ENCODE measurements around the gene SDR42E2.

DNA sequence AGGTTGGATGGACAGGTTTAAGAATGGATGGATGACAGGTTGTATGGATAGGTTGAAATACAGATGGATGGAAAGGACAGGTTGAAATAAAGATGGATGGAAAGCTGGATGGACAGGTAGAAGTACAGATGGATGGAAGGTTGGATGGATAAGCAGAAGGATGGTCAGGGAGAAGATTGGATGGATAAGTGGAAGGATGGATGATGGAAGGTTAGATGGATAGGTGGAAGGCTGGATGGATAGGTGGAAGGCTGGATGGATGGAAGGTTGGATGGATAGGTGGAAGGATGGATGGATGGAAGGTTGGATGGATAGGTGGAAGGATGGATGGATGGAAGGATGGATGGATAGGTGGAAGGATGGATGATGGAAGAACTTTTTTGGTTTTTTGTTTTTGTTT, 905 bp upstream of the SDR42E2 start:
- TF ChIP-seq CTCF (IDR thresholded peaks at IDR 0.05; ENCODE audit: insufficient read depth, low read length, poor library complexity, severe bottlenecking) (no peak), EZH2phosphoT487 (conservative IDR thresholded peaks at IDR 0.05; ENCODE audit: low read length) (no peak)

All from SU-DHL-6 (cell line).